ENCODE results near the gene EXOC6B.
"Not testable (repeated sequence)": the region's sequence is repeated elsewhere in the genome, so short reads cannot be mapped to it uniquely, and the experiment has no call there.

The EXOC6B gene

DNA sequence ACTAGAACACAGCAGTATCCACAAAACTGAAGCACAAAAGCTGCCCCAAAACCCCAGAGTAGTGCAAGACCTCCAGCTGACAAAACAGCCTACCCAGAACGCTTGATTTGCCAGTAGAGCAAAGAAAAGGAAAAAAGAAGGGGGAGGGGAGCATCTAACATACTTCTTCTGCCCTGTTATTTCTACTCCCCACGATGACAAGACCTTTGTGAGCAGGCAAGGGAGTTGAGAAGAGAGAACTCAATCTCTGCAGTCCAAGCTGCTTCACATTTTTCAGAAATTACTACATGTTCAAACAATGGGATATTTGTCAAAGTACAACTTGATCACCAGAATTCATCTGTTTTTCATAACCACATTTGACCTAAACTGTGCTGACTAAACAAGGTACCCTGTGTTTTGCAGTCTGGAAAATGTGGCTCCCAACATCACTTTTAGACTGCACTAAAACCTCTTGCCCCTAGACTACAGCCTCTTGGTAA, 286.7 kb downstream of the EXOC6B start:
- no peak for DNase-seq

DNA sequence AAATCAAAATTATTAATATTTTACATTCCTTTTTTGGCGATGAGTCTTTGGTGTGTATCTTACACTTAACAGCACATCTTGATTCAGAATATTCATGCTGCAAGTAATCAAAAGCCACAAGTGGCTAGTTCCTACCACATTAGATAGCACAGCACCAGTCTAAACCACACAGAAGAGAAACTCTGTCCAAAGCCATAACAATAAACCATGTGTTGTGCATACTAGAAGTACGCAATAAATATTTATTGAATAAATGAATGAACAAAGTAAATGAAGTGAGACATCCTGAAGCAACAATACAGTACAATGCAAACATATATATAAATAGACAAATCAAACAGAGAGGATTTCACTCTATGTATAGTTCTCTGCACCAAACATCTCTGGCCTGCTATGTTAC, 287.3 kb downstream of the EXOC6B start:
- DNase-seq: no peak

DNA sequence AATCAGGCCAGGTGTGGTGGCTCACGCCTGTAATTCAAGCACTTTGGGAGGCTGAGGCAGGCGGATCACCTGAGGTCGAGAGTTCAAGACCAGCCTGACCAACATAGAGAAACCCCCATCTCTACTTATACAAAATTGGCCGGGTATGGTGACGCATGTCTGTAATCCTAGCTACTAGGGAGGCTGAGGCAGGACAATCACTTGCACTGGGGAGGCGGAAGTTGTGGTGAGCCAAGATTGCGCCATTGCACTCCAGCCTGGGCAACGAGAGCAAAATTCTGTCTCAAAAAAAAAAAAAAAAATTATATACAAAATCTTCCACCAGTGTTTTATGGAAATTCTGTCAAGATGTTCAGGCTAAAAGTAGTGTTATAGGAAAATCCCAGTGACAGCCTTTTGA, 290.2 kb downstream of the EXOC6B start:
- peak in 1 of 2 donors; percentile 10 for DNase-seq

DNA sequence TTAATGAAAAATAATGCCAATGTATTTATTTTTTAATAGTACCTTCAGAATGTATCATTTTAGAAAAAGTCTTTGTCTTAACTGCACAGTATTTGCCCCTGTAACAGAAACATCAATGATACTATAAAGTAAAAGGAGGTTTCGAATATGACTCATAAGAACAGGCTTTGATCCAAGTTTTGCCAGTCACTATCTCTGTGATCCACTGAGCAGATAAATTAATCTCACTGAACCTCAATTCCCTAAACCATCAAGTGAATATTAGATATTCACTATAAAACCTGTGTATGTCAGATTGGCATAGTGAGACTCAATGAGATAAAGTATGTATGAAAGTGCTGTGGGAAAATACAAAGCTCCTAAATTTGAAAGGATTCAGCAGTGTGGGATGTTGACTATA, 292.1 kb downstream of the EXOC6B start:
- no peak for DNase-seq

DNA sequence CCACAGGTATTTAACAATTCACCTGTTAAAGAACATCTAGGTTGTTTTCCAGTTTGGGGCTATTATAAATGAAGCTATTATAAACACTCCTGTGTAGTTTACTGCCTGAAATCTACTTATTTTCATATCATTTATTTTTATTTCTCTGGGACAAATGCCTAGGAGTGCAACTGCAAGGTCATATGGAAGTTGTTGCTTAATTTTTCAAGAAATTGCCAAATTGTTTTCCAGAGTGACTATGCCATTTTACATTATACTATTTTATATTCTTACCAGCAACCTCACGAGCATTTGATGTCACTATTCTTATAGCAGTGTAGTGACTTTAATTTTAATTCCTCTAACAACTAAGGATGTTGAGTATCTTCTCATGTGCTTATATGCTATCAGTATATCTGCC, 298.4 kb downstream of the EXOC6B start:
- DNase-seq: peak in 1 of 2 donors; percentile 6

DNA sequence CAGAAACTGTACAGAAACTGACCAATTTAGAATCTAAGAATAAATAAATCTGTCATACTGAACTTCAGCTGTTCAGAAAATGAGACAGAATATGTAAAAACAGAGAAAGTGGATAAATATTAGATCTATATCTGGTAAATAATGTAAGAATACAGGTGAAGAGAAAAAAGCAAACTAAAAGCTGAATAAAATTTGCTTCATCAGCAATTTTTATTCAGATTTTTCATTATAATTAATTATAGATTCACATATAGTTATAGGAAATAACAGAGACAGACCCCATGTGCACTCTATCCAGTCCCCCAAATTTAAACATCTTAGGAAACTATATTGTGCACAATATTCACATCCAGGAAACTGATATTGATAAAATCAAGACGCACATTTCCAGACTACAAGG, 299.2 kb downstream of the EXOC6B start:
- DNase-seq: no peak

DNA sequence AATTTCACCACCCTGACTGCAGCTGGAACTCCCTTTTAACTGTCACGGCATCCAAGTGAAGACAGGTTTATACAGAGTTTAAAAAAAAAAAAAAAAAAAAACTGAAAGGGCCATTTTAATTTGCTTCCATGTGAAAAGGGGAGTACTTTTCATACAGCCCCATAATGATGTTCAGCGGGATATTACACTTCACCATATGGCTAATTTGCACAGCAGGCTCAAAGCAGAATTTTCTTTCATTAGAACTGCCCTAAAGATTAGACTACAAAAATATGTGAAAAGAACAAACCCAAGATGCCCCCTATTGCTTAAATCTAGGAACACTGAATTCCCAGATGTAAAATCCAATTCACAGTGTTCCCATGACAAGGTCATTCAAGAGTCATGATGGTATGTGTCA, 301.8 kb downstream of the EXOC6B start:
- no peak for DNase-seq

DNA sequence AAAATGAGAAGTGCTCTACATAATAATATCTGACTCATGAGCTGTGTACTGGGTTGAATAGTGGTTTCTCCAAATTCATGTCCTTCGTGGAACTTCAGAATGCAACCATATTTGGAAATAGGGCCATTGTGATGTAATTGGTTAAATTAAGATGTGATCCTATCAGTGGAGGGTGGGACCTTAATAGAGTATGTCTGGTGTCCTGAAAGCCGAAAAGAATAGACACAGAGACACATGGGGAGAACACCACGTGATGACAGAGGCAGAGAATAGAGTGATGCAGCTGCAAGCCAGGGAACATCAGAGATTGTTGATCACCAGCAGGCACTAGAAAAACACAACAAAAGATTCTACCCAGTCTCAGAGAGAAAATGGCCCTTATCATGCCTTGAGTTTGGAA, 310.1 kb downstream of the EXOC6B start:
- DNase-seq: peak in 1 of 2 donors; percentile 0

DNA sequence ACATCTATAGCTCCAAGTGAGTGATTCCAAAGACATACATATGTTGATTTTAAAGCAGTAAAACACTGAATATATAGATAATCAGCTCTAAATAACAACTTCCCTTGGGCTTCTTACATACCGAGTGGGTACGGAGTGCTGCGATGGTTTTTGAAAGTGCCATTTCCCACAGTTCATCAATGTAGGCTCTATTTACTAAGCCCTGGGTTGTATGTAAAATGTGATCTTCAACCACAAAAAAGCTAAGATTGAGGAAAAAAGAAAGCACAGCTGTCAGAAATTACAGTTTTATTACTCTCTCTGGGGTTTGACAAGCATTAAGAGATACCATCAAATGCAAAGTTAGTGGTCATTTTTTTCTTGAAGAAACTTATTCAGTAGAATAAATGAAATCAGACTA, 312.8 kb downstream of the EXOC6B start:
- DNase-seq: no peak

DNA sequence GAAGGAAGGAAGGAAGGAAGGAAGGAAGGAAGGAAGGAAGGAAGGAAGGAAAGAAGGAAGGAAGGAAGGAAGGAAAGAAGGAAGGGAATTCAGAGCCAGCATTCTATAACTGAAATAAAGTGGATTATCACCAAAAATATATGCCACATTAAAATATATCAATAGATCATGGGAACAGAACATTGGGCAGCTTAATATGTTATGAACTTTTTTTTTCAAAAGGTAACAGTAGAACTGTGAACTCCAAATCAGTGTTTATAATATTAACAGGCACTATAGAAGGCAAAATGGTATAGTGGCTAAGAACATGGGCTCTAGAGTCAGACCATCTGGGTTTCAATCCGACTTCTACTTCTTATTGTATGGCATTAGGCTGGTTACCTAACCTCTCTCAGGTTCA, 313.5 kb downstream of the EXOC6B start:
- DNase-seq: no peak

DNA sequence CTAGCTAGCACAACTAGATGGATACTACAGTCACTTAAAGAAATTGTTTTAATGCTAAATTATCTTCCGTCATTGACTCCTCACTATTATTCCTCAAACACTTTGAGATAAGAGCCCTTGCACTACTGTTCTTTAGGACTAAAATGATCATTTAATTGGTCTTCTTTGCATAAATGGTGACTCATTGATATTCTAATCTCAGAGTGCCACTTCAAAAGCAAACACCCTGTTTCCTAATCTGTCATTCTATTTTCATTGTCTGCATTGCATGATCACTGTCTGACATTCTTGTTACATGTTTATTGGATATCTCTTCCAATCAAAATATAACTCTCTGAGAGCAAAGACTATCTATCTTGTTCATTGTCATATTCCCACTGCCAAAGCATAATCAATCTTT, 313.9 kb downstream of the EXOC6B start:
- DNase-seq: no peak

DNA sequence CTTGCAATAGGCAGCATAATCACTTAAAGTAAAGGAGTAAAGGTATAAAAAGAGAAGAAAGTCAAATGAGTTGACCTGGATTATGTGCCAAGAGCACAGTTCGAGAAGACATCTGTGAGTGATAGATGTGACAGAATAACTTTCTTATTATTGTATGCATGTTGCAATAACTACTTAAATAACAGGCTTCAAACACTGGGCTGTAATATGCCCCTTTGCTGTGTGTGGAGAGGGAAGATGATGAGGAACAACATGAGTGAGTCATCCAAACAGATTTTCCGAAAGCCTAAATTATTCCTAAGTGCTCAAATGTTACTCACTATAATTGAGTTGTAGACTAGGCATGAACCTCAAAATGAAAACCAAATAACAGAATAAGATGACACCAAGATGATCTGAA, 328.1 kb downstream of the EXOC6B start:
- no peak for DNase-seq

DNA sequence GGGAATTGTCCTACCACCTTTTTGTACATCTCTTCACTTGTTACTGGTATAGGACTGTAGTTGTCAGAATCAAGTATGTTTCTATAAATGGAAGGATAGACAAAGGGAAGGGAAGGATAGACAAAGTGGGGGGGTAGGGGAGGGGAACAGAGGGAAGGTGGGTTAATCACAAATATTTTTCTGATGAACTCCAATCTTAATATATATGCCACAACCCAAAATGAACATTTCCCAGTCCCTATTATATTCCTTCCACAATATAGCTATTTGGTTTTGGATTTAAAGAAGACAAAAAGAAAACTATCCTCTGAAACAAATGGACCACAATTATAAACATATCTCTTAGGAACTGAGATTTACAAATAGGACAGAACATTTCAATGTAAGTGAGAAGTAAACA, 329.4 kb downstream of the EXOC6B start:
- no peak for DNase-seq

DNA sequence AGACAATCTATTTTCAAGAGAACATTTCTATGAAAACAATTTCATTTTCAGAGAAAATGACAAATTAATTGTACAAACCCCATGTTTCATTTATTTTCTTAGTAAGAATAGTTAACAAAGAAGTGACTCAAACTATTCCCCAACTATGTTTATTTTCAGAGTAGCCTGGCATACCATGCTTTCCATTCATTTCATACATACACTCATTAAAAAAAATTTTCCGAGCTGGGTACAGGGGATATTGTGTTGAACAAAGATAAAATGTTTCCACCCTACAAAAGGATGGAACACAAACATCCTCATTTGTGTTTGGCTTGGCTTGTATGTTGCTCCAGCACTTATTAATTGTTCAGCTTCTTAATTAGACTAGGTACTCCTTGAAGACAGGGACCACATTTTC, 331.4 kb downstream of the EXOC6B start:
- no peak for DNase-seq

DNA sequence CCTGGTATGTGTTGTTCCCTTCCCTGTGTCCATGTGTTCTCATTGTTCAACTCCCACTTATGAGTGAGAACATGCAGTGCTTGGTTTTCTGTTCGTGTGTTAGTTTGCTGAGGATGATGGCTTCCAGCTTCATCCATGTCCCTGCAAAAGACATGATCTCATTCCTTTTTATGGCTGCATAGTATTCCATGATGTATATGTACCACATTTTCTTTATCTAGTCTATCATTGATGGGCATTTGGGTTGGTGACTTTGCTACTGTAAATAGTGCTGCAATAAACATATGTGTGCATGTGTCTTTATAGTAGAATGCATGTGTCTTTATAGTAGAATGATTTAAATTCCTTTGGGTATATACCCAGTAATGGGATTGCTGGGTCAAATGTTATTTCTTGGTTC, 341.2 kb downstream of the EXOC6B start:
- DNase-seq: not testable (repeated sequence)

DNA sequence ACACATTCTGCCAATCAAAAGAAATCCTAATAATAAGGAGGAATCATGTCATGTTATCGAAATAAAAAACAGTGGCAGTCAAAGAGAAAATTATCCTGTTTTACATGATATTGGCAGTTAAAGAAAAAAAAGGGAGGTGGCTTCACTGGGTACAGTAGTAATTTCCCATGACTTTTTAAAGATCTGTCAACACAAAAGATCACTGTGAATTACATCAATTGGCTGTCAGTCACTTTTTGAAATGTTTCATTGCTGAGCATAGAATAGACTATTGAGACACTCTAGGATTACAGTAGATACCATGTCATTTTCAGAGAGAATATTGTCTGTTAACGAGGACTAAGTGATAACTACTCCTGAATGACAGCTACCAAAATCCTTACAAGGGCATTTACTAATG, 342.5 kb downstream of the EXOC6B start:
- DNase-seq: no peak

DNA sequence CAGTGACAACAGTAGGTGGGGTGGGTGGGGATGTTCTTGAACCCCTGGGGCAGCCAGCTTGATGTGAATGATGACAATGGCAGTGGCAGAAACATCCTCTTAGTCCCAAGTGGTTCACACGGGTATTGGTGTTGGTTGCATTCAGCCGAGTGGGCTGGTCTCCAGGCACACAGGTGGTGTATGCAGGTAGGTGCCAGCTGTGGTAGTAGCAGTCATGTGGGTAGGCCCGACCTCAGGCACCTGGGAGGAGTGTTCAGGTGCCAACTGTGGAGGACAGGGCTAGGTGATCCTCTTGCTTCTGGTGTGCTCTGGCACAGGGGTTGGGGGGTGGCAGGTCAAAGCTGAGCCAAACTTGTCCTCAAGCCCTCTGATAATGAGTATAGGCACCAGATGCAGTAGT, 350.6 kb downstream of the EXOC6B start:
- no peak for DNase-seq

DNA sequence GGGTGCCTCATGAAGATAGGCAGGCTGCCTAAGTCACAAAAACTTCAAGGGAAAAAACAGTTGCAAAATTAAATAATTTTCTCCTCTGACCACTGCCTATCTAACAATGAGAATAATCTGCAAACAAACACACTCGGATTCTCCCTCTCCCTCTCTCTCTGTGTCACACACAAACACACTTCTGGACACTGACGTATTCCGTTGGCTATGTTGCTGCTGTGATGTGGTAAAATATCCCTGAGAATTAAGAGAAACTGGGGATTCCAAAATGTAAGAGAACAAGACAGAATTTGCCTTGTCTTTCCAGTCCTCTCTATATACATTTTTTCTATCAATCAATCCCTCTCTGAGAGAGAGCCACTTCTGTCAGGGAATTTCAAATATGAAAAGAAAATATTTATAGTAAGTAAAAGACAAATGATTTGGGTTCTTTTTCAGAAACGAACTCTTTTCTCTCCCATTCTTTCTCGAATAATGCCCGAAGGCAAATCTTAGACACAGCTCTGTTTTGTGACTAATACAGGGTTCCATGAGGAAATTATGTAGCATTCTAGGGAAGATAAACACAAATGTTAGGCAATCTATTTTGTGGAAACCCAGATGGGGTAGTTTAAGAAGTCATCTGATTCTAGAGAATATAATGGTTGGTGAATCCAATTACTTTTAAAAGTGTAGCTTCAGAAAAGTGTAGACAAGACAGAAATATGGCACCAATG, 367.9 kb downstream of the EXOC6B start:
- DNase-seq: no peak

DNA sequence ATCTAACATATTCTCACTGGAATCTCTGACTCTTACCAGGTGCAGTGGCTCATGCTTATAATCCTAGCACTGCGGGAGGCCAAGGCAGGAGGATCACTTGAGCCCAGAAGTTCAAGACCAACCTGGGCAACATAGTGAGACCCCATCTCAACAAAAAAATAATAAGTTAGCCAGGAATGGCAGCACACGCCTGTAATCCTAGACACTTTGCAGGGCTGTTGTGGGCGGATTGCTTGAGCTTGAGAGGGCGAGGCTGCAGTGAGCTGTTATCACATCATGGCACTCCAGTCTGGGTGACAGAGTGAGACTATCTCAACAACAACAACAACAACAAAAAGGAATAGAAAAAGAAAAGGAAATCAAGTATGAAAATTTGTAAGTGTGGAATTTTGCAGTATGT, 371.6 kb downstream of the EXOC6B start:
- no peak for DNase-seq

DNA sequence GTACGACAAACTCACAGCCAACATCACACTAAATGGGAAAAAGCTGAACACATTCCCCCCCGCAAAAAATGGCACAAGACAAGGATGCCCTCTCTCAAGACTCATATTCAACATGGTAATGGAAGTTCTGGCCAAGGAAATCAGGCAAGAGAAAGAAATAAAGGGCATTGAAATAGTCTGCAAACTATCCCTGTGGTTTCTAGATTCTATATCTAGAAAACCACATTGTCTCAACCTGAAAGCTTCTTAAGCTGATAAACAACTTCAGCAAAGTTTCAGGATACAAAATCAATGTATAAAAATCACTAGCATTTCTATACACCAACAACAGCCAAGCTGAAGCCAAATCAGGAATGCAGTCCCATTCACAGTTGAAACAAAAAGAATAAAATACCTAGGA, 383.6 kb downstream of the EXOC6B start:
- DNase-seq: no peak

DNA sequence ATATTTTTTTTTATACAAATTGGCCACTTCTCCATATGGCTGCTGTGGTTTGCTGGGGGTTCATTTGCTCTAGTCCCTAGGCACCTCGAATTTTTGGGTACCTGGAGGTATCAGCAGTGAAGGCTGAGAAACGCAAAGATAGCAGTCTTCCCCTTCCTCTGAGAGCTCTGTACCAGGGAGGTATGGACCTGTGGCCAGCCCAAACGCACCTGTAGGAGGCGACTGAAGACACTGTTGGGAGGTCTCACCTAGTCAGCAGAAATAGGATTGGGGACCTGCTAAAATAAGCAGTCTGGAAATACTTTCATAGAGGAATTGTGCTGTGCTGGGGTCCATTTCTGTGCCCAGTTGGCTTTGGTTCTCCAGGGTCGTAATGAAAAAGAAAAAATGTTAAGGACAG, 385.9 kb downstream of the EXOC6B start:
- DNase-seq: no peak

DNA sequence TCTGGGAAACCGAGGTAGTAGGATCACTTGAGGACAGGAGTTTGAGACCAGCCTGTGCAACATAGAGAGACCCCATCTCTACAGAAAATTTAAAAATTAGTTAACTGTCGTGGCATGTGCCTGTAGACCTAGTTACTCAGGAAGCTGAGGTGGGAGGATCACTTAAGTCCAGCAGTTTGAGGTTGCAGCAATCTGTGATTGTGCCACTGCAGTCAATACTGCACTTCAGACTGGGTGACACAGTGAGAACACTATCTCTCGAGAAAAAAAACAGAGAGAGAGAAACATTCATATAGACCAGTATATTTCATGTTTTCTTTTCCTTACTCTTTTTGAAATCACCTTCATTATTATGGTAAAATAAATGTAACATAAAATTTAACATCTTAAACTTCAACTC, 387.5 kb downstream of the EXOC6B start:
- no peak for DNase-seq

DNA sequence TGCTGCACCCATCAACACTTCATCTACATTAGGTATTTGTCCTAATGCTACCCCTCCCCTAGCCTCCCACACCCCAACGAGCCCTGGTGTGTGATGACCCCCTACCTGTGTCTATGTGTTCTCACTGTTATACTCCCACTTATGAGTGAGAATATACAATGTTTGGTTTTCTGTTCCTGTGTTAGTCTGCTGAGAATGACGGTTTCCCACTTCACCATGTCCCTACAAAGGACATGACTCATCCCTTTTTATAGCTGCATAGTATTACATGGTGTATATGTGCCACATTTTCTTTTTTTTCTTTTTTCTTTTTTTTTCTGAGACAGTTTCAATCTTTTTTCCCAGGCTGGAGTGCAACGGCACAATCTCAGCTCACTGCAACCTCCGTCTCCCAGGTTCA, 394.1 kb downstream of the EXOC6B start:
- no peak for DNase-seq

DNA sequence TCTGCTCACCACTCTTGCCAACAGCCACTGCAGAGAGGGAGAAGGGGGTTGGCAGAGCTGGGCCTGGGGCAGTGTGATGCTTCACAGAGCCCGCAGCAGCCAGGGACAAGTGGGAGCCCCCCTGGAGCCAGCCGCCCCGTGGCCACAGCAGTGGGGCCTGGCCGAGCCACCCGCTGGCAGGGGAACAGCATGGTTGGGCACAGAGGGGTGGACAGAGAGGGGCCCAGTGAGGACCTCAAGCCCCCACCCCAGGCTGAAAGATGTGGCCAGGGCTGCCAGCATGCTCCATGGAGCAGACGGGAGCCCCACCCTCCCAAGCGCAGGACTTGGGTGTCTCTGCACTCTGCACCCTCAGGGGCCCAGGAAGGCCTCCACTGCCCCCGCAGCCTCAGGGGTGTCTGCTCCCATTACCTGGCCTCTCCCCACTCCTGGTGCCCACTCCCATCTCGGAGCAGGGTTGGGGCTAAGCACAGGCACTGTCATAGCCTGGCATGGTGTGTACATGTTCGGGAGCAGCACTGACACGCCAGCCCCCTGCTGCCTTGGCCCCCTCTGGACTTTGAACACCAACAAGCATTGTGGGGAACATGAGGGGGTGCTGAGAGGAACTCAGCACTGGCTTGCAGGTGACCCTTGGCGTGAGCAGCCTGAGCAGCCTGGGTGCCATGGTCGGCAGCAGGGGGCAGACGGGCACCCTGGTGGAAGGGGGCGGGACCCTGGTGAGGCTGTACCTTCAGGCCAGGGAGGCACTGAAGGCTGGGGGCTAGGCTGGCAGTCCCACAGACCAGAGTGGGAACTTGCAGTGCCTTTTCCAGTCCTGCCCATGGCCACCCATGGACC, 398.6 kb downstream of the EXOC6B start:
- DNase-seq: no peak

All from inflammatory macrophage (primary cell).